H1 (cell line): ENCODE data around the gene ARHGAP32. TPM values are rescaled to one million over a fixed set of nuclear protein-coding genes. Genes with fewer than 3 reads are reported as not detected.

Experiments
- CTCF ChIA-PET: fragments of 300-600 bp; sonication (Branson Sonifier 250); formaldehyde crosslinking; loops from one replicate; lab custom pipeline; 2021; ENCODE audit not compliant: partially characterized antibody; lab: Charles Lee
- POLR2A ChIA-PET: fragments of 300-600 bp; sonication (Branson Sonifier 250); formaldehyde crosslinking; loops from one replicate; lab custom pipeline; 2021; ENCODE audit warnings: inconsistent platforms; ENCODE audit not compliant: partially characterized antibody; lab: Charles Lee
- DNase-seq, 2 experiments: peaks; one replicate each; pipeline versions ENCODE4 v3.0.0 to v3.0.0-alpha.2; 2010 to 2022; ENCODE audit warnings: low spot score in 2 of 2, low read depth in 1 of 2, mixed read lengths in 1 of 2
- FAIRE-seq: peaks from 2 replicates; lab custom pipeline; 2011; peaks lifted over from hg19 to GRCh38; lab: Jason Lieb, UNC
- H2AFZ ChIP-seq: 2 replicates; pipeline ENCODE4 v1.8.1; 2012; ENCODE audit warnings: low read length, inconsistent platforms
- H2AK5ac ChIP-seq: 2 replicates; pipeline ENCODE4 v1.6.1; 2013; ENCODE audit warnings: low read depth, low read length
- H2BK120ac ChIP-seq: replicated peaks from 2 replicates; pipeline ENCODE3; 2013; ENCODE audit warnings: low read depth, low read length, inconsistent platforms
- H2BK12ac ChIP-seq: 2 replicates; pipeline ENCODE4 v1.6.1; 2013; ENCODE audit warnings: low read depth, low read length
- H2BK15ac ChIP-seq: 2 replicates; pipeline ENCODE4 v1.6.1; 2013; ENCODE audit warnings: low read length
- H2BK20ac ChIP-seq: 2 replicates; pipeline ENCODE4 v1.6.1; 2013; ENCODE audit warnings: low read length
- H2BK5ac ChIP-seq: 2 replicates; pipeline ENCODE4 v1.6.1; 2013; ENCODE audit warnings: low read depth, low read length
- H3K14ac ChIP-seq: 2 replicates; pipeline ENCODE4 v1.6.1; 2013; ENCODE audit warnings: inconsistent platforms; ENCODE audit not compliant: insufficient read length
- H3K18ac ChIP-seq: 2 replicates; pipeline ENCODE4 v1.6.1; 2013; ENCODE audit warnings: low read length; ENCODE audit errors: extremely low read depth
- H3K23ac ChIP-seq: 2 replicates; pipeline ENCODE4 v1.6.1; 2013; ENCODE audit warnings: inconsistent platforms; ENCODE audit not compliant: insufficient read length
- H3K23me2 ChIP-seq: 2 replicates; pipeline ENCODE4 v1.6.1; 2013; ENCODE audit warnings: low read depth, low read length
- H3K27ac ChIP-seq: 2 replicates; pipeline ENCODE4 v1.6.1; 2011; ENCODE audit warnings: low read depth, low read length, inconsistent platforms
- H3K27me3 ChIP-seq, 4 experiments: replicated peaks in 1 of 4; 1 replicate in 1 of 4; 2 replicates in 3 of 4; pipeline versions ENCODE4 v1.6.1 to v1.8.1; 2011 to 2013; ENCODE audit warnings: low read length in 3 of 4, mild to moderate bottlenecking in 3 of 4, inconsistent platforms in 2 of 4, mixed read lengths in 2 of 4, moderate library complexity in 1 of 4; ENCODE audit not compliant: control insufficient read depth in 3 of 4, insufficient read depth in 3 of 4; ENCODE audit errors: extremely low read depth in 1 of 4
- H3K36me3 ChIP-seq, 4 experiments: 2 replicates each; pipeline versions ENCODE4 v1.6.1 to v1.8.1; 2011 to 2013; ENCODE audit warnings: mild to moderate bottlenecking in 4 of 4, low read length in 3 of 4, moderate library complexity in 2 of 4, control low read depth in 1 of 4, inconsistent platforms in 1 of 4; ENCODE audit not compliant: insufficient read depth in 4 of 4, control insufficient read depth in 2 of 4
- H3K4ac ChIP-seq: replicated peaks from 2 replicates; pipeline ENCODE3; 2013; ENCODE audit warnings: low read length, low read depth, mixed read lengths, inconsistent platforms; ENCODE audit not compliant: insufficient read length
- H3K4me1 ChIP-seq, 4 experiments: replicated peaks in 1 of 4; 1 replicate in 1 of 4; 2 replicates in 3 of 4; pipeline versions ENCODE4 v1.6.1 to v1.8.1; 2011 to 2013; ENCODE audit warnings: low read length in 3 of 4, inconsistent platforms in 2 of 4, mixed read lengths in 1 of 4; ENCODE audit not compliant: insufficient read depth in 4 of 4, control insufficient read depth in 3 of 4
- H3K4me2 ChIP-seq, 2 experiments: 2 replicates each; pipeline versions ENCODE4 v1.6.1 to v1.8.1; 2011 to 2013; ENCODE audit warnings: low read depth in 2 of 2, low read length in 2 of 2, control low read depth in 1 of 2, inconsistent platforms in 1 of 2, mild to moderate bottlenecking in 1 of 2; ENCODE audit not compliant: insufficient read depth in 1 of 2
- H3K4me3 ChIP-seq, 4 experiments: fragments of 200-600, 300-600 bp in 1 of 4; sonication (generic), shearing (Covaris generic), sonication (Bioruptor Twin) in 1 of 4; 2 replicates each; pipeline versions ENCODE4 v1.5.1 to v1.8.1; 2011 to 2016; ENCODE audit warnings: low read length in 4 of 4, low read depth in 3 of 4, control low read depth in 2 of 4, inconsistent platforms in 2 of 4, mild to moderate bottlenecking in 2 of 4, mixed read lengths in 1 of 4, moderate library complexity in 1 of 4; ENCODE audit not compliant: insufficient read depth in 2 of 4; ENCODE audit errors: extremely low read depth in 1 of 4
- H3K56ac ChIP-seq: replicated peaks from 2 replicates; pipeline ENCODE3; 2013; ENCODE audit warnings: low read depth, mild to moderate bottlenecking, mixed read lengths, low read length, inconsistent platforms; ENCODE audit not compliant: insufficient read length
- H3K79me1 ChIP-seq: 2 replicates; pipeline ENCODE4 v1.6.1; 2013; ENCODE audit warnings: low read depth, low read length, control low read depth
- H3K79me2 ChIP-seq, 2 experiments: 2 replicates each; pipeline versions ENCODE4 v1.6.1 to v1.8.1; 2012 to 2013; ENCODE audit warnings: low read length in 2 of 2, mild to moderate bottlenecking in 2 of 2, inconsistent platforms in 1 of 2; ENCODE audit not compliant: insufficient read depth in 2 of 2, control insufficient read depth in 1 of 2
- H3K9ac ChIP-seq, 4 experiments: replicated peaks in 1 of 4; 1 replicate in 1 of 4; 2 replicates in 3 of 4; pipeline versions ENCODE4 v1.6.1 to v1.8.1; 2011 to 2013; ENCODE audit warnings: low read depth in 3 of 4, low read length in 3 of 4, control low read depth in 2 of 4, mild to moderate bottlenecking in 2 of 4, moderate library complexity in 2 of 4, inconsistent platforms in 1 of 4; ENCODE audit errors: extremely low read depth in 1 of 4
- H3K9me3 ChIP-seq, 2 experiments: 2 replicates each; pipeline versions ENCODE4 v1.6.1 to v1.8.1; 2012 to 2013; ENCODE audit warnings: mild to moderate bottlenecking in 2 of 2, moderate library complexity in 2 of 2, control low read depth in 1 of 2, inconsistent platforms in 1 of 2, low read depth in 1 of 2, low read length in 1 of 2, mixed read lengths in 1 of 2; ENCODE audit not compliant: insufficient read depth in 2 of 2
- H4K20me1 ChIP-seq, 2 experiments: replicated peaks in 1 of 2; 2 replicates each; pipeline versions ENCODE3 to v1.8.1; 2011 to 2013; ENCODE audit warnings: inconsistent platforms in 2 of 2, low read length in 2 of 2, mild to moderate bottlenecking in 1 of 2; ENCODE audit not compliant: insufficient read depth in 2 of 2, control insufficient read depth in 1 of 2
- H4K5ac ChIP-seq: 2 replicates; pipeline ENCODE4 v1.6.1; 2013; ENCODE audit warnings: low read length, low read depth, mixed read lengths, inconsistent platforms; ENCODE audit not compliant: insufficient read length
- H4K8ac ChIP-seq: 2 replicates; pipeline ENCODE4 v1.8.0; 2013; ENCODE audit warnings: mild to moderate bottlenecking, moderate library complexity, low read length, inconsistent platforms; ENCODE audit not compliant: insufficient read depth; ENCODE audit errors: extremely low read depth
- H4K91ac ChIP-seq: replicated peaks from 2 replicates; pipeline ENCODE3; 2013; ENCODE audit warnings: low read length, mixed read lengths, inconsistent platforms; ENCODE audit not compliant: insufficient read length
- CREB1 ChIP-seq: IDR thresholded peaks from 2 replicates; pipeline ENCODE4 v1.6.1; 2012; ENCODE audit warnings: inconsistent platforms
- CTCF ChIP-seq, 3 experiments: IDR thresholded peaks; 1 replicate in 2 of 3; 2 replicates in 1 of 3; pipeline versions ENCODE4 v1.5.1 to v1.6.1; 2011; ENCODE audit warnings: low read length in 3 of 3, mild to moderate bottlenecking in 3 of 3, inconsistent platforms in 2 of 3, low read depth in 1 of 3, moderate library complexity in 1 of 3; ENCODE audit not compliant: insufficient read depth in 1 of 3; ENCODE audit errors: control extremely low read depth in 1 of 3
- HDAC6 ChIP-seq: IDR thresholded peaks from one replicate; pipeline ENCODE4 v1.7.1; 2012; ENCODE audit warnings: low read depth, mild to moderate bottlenecking, inconsistent platforms, low read length, moderate library complexity
- JUN ChIP-seq: IDR thresholded peaks from 2 replicates; pipeline ENCODE4 v1.6.1; 2011; ENCODE audit warnings: low read depth, mild to moderate bottlenecking, improper control_type of control experiment, low read length
- POU5F1 ChIP-seq: IDR thresholded peaks from 2 replicates; pipeline ENCODE4 v1.6.1; 2011; ENCODE audit warnings: low read depth, mild to moderate bottlenecking, low read length, moderate library complexity
- RFX5 ChIP-seq: IDR thresholded peaks from 2 replicates; pipeline ENCODE4 v1.6.1; 2011; ENCODE audit warnings: low read depth, low read length, improper control_type of control experiment, borderline replicate concordance
- SIN3A ChIP-seq, 2 experiments: IDR thresholded peaks in 1 of 2; conservative IDR thresholded peaks in 1 of 2; 2 replicates each; pipeline ENCODE4 v1.6.1; 2011 to 2012; ENCODE audit warnings: low read length in 2 of 2, improper control_type of control experiment in 1 of 2, low read depth in 1 of 2, mild to moderate bottlenecking in 1 of 2
- SP4 ChIP-seq: IDR thresholded peaks from 2 replicates; pipeline ENCODE4 v1.6.1; 2012; ENCODE audit warnings: low read length, inconsistent platforms
- TCF12 ChIP-seq: IDR thresholded peaks from 2 replicates; pipeline ENCODE4 v1.6.1; 2011; ENCODE audit warnings: low read depth, mild to moderate bottlenecking, low read length
- YY1 ChIP-seq: IDR thresholded peaks from 2 replicates; pipeline ENCODE4 v1.6.1; 2011; ENCODE audit warnings: low read depth, mild to moderate bottlenecking, low read length
- ZNF274 ChIP-seq: IDR thresholded peaks from 2 replicates; pipeline ENCODE4 v1.7.0; 2012; ENCODE audit warnings: low read length, borderline replicate concordance; ENCODE audit errors: extremely low read depth
- WGBS, 2 experiments: shearing (Covaris generic) in 1 of 2; methylation state at CpG; one replicate each; pipeline versions ENCODE4 v1.1.6 to v1.1.7; 2013 to 2015; ENCODE audit warnings: low lambda C conversion rate in 2 of 2, mixed read lengths in 2 of 2, inconsistent platforms in 1 of 2, low coverage in 1 of 2, missing lambda C conversion rate in 1 of 2; ENCODE audit not compliant: insufficient replicate concordance in 2 of 2, insufficient coverage in 1 of 2, insufficient read length in 1 of 2; ENCODE audit errors: extremely low coverage in 1 of 2, missing lambda C conversion rate in 1 of 2; 5-methylcytosine and 5-hydroxymethylcytosine counted together
- polyA plus RNA-seq, 7 experiments: library from polyadenylated mRNA; depleted of rRNA in 3 of 7; stranded (reverse) in 5 of 7; unstranded in 2 of 7; fragments of >200 nt in 5 of 7; fragments of 200-250 nt in 2 of 7; gene quantifications; 1 replicate in 5 of 7; 2 replicates in 1 of 7; 4 replicates in 1 of 7; pipeline versions ENCODE4 v1.2.1 to v1.2.3, GENCODE V29; 2011 to 2013; ENCODE audit warnings: missing spikeins in 2 of 7, mixed read lengths in 2 of 7
- total RNA-seq: library from RNA; stranded (reverse); fragmentation: NEBNext Ultra II Directional; extraction: Animal tissue kit (Norgen Biotek cat#: 25700); gene quantifications from 2 replicates; pipeline ENCODE4 v1.2.1, GENCODE V29; 2021
- TF ChIP-seq, protein P1 (sequence below): IDR thresholded peaks from 2 replicates; pipeline ENCODE4 v1.6.1; 2012; ENCODE audit warnings: inconsistent platforms

Gene ARHGAP32
- total and polyA plus RNA-seq, 2 of the 8 experiments (the other 6 are each of a cell fraction or from before 2014, with no cell fraction given): 13.7 to 30.0 TPM

DNA sequence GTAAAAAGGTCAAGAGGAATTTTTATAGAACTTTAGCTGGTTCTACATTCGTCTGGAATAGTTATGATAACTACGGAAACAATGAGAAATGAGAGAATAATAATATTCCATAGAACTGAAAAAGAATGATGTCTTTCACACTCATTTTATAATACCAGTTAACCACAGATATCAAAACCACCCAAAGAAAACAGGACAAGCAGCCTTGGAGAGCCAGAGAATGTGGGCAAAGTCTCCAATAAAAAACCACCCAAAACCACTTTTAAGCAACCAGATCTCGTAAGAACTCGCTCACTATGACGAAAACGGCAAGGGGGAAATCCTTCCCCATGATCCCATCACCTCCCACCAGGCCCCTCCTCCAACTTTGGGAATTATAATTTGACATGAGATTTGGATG lies 60.8 kb downstream of the ARHGAP32 start:
- CTCF ChIA-PET: no interaction called here
- no peak for TF ChIP-seq RFX5
- no peak for TF ChIP-seq JUN
- no peak for TF ChIP-seq ZNF274
- no peak for TF ChIP-seq HDAC6
- TF ChIP-seq CTCF (IDR thresholded peaks at IDR 0.05; ENCODE audit: control extremely low read depth in 1 of 3, insufficient read depth in 1 of 3, low read depth in 1 of 3, low read length in 3 of 3): no peak
- TF ChIP-seq POU5F1: no peak
- TF ChIP-seq YY1: no peak
- TF ChIP-seq SIN3A (conservative IDR thresholded peaks at IDR 0.05 in 1 of 2, IDR thresholded peaks at IDR 0.05 in 1 of 2; ENCODE audit: low read depth in 1 of 2, low read length in 2 of 2): no peak
- TF ChIP-seq, protein P1, sequence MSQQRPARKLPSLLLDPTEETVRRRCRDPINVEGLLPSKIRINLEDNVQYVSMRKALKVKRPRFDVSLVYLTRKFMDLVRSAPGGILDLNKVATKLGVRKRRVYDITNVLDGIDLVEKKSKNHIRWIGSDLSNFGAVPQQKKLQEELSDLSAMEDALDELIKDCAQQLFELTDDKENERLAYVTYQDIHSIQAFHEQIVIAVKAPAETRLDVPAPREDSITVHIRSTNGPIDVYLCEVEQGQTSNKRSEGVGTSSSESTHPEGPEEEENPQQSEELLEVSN: no peak
- no peak for TF ChIP-seq TCF12
- no peak for TF ChIP-seq CREB1
- no peak for TF ChIP-seq SP4

More for the DNA sequence above, 60.8 kb downstream of the ARHGAP32 start:
- no peak overlapping the region for H3K4ac ChIP-seq
- H3K9ac ChIP-seq: no peak overlapping the region
- H2AK5ac ChIP-seq: no peak overlapping the region
- POLR2A ChIA-PET: no interaction called here
- H4K91ac ChIP-seq: no peak overlapping the region
- no peak overlapping the region for H3K14ac ChIP-seq
- H2BK5ac ChIP-seq: no peak overlapping the region
- H3K18ac ChIP-seq: no peak overlapping the region
- H3K79me1 ChIP-seq: no peaks in the 10 kb centered on the region; the same call in 1 of the 2 replicates
- H3K9me3 ChIP-seq: peaks cover 0 to 8% of the 10 kb centered on the region in 2 experiments; a peak in 1 of 4 replicates
- no peaks in the 10 kb centered on the region for H3K4me1 ChIP-seq
- H3K27ac ChIP-seq: no peak overlapping the region
- no peak overlapping the region for H3K4me3 ChIP-seq
- H2AFZ ChIP-seq: no peak overlapping the region
- no peak overlapping the region for H3K23ac ChIP-seq
- FAIRE-seq: no peak
- H3K27me3 ChIP-seq: no peaks in the 10 kb centered on the region
- H4K20me1 ChIP-seq: no peaks in the 10 kb centered on the region
- WGBS, 2 experiments: 86% methylated on average over 6 of the region's 6 CpGs; no CpG with 5 or more reads in 1 of the 2 experiments
- DNase-seq: no peak
- no peak overlapping the region for H3K4me2 ChIP-seq
- H3K79me2 ChIP-seq: peaks cover 0 to 34% of the 10 kb centered on the region in 2 experiments; a peak in 2 of 4 replicates
- no peak overlapping the region for H2BK15ac ChIP-seq
- H4K5ac ChIP-seq: no peak overlapping the region
- no peaks in the 10 kb centered on the region for H3K23me2 ChIP-seq
- no peaks in the 10 kb centered on the region; a peak in 1 of 8 replicates for H3K36me3 ChIP-seq
- H4K8ac ChIP-seq: no peak overlapping the region
- no peak overlapping the region for H2BK120ac ChIP-seq
- H2BK20ac ChIP-seq: no peak overlapping the region
- no peak overlapping the region for H3K56ac ChIP-seq
- no peak overlapping the region for H2BK12ac ChIP-seq
